AG08395 (cell line): ENCODE measurements around the gene TRIM13.
"Not testable (repeated sequence)": the region's sequence is repeated elsewhere in the genome, so short reads cannot be mapped to it uniquely, and the experiment has no call there.

Source experiments
- DNase-seq: peaks from one replicate; pipeline ENCODE4 v3.0.0; 2012; ENCODE audit warnings: mixed read lengths, low spot score

TRIM13 gene

GRCh38 chr13:49997955-49998354 is 1.1 kb downstream of the TRIM13 start:
- no peak for DNase-seq

DNA sequence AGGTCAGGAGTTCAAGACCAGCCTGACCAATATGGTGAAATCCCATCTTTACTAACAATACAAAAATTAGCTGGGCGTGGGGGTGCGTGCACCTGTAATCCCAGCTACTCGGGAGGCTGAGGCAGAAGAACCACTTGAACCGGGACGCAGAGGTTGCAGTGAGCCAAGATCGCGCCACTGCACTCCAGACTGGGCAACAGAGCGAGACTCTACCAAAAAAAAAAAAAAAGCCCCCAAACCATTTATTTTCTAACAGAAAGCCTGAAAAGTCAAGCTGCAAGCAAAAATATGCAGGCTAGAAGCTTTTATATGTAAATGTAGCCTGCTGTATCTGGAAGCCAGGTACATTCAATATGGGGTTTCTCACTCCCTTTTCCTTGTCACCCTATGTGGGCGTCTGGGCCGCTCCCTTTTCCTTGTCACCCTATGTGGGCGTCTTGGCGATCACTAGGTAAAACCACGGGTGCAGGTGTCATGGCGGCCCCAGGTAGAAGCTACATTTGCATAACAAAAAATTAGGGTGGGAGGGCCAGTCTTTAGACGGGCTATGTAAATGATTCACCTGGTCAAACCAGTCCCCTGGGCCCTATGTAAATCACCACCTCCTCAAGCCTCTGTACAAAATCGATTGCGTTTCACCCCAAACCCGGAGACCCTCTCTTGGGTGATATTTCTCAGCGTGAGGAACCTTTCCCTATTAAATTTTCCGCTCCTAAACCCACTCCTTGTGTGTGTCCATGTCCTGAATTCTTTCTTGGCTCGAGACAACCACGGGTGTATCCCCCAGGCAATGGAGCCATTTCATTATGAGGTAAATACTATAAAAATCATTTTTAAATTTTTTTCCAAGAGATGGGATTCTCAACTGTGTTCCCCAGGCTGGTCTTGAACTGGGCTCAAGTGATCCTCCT is 2.1 kb downstream of the TRIM13 start:
- DNase-seq: no peak

DNA sequence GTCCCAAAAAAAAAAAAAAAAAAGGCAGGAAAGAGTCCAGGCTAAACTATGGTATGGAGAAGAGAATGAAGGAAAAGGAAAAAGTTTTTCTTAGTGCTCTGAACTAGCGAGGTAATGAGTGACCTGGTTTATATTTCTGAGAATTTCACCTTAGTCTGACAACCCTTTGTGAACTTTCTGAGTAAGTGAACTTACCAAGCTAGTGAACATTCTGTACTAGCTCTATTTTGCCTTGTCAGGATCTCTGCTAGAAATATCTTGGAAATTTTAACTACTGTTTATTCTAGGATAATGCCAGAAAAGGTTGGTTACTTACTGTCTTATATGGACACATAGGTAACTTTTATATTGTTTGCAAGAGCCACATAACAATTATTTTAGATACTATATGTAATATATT is 4.4 kb downstream of the TRIM13 start:
- no peak for DNase-seq

DNA sequence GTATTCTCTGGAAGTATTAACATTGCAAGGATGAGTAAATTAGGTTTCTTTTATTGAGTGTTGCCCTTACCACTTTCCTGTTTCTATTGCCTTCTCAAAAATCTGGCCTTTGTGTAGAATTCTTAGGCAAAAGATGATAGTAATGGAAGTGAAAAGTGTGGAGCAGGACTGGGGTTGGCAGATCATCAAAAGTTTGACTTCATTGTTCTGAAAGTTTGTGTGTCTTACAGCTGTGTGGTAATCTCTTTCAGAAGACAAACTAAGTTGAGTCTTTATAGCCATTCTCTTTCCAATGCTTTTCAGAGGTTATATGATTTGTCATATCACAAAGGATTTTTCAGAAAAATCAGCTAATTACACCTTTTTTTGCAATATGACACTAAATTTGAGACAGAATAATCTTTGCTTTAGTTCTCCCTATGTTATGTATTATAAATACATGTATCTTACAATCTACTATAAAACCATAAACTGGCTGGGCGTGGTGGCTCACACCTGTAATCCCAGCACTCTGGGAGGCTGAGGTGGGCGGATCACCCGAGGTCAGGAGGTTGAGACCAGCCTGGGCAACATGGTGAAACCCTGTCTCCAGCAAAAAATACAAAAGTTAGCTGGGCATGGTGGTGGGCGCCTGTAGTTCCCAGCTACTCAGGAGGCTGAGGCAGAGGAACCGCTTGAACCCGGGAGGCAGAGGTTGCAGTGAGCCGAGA is 9.7 kb downstream of the TRIM13 start:
- DNase-seq: peak; percentile 7

GRCh38 chr13:50011461-50011860 is 14.6 kb downstream of the TRIM13 start:
- DNase-seq: no peak

DNA sequence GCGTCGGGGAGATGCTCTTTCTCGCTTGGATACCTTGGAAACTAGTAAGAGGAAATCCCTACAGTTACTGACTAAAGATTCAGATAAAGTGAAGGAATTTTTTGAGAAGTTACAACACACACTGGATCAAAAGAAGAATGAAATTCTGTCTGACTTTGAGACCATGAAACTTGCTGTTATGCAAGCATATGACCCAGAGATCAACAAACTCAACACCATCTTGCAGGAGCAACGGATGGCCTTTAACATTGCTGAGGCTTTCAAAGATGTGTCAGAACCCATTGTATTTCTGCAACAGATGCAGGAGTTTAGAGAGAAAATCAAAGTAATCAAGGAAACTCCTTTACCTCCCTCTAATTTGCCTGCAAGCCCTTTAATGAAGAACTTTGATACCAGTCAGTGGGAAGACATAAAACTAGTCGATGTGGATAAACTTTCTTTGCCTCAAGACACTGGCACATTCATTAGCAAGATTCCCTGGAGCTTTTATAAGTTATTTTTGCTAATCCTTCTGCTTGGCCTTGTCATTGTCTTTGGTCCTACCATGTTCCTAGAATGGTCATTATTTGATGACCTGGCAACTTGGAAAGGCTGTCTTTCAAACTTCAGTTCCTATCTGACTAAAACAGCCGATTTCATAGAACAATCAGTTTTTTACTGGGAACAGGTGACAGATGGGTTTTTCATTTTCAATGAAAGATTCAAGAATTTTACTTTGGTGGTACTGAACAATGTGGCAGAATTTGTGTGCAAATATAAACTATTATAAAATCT is 15.7 kb downstream of the TRIM13 start:
- DNase-seq: no peak

DNA sequence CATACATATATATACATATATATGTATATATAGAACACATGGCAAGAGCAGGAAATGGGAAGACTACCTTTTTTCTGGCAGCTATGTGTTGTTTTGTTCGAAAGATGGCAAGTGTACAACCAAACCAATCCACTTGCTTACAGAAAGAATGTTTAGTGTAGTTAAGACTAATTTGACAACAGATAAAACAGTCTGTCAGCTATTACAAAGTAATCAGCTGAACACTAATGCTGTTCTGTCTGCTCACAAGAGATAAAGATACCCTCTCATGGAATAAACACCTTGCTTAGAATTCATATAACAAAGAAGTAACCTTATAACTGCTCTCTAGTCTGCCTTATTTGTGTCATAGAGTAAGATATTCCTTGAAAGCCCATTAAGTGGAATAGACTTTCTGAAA is 17.5 kb downstream of the TRIM13 start:
- no peak for DNase-seq

GRCh38 chr13:50015258-50015657 is 18.4 kb downstream of the TRIM13 start, which contains the start of gene KCNRG:
Gene KCNRG, plus strand, starts transcription at chr13:50015444. Its CDS starts 50 bp downstream, at chr13:50015494.
- DNase-seq: peak; percentile 20

DNA sequence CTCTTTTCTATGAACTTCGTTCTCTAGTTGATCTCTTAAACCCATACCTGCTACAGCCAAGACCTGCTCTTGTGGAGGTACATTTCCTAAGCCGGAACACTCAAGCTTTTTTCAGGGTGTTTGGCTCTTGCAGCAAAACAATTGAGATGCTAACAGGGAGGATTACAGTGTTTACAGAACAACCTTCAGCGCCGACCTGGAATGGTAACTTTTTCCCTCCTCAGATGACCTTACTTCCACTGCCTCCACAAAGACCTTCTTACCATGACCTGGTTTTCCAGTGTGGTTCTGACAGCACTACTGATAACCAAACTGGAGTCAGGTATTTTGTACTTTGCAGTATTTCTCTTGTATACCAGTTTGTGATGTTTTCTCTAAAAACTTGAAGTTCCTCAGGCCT is 18.9 kb downstream of the TRIM13 start:
- no peak for DNase-seq

DNA sequence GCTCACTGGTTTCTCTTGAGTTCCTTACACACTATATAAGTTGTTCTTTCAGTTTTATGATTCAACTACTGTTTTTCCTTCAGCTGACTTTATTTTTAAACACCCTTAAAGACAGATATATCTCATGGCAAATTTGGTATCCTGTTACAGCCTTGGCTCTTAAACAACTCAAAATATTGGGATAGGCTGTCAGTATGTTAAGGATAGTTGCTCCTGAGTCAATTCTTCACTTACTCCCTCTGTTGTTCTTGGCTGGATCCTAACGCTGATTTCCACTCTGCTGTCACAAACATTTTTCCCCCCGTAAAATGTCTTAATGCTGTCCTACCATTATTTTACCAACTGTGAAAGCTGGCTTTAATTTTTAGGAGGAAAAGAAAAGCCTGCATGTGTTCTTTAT is 19.6 kb downstream of the TRIM13 start:
- DNase-seq: no peak

DNA sequence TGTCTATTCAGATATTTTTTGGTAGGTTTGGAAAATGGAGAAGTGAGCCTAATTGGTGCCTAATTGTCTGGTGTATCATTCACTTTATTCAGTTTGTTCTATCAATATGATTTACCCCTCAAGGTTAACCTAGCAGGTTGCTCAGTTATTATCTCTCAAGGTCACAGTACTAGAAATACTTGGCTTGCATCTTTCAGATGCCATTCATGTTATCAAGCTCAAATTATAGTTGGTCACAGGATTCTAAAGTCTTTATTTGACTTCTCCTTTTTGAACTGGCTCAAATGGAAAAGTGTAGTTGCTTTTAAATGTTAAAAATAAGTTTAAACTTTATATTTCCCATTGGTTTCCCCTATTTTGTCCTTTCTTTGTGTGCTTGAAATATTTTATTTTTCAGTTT is 21.0 kb downstream of the TRIM13 start:
- DNase-seq: no peak

- DNase-seq: no peak
These were observed 28.6 kb downstream of the TRIM13 start for GRCh38 chr13:50025436-50025835.

- DNase-seq: no peak
These were observed 30.1 kb downstream of the TRIM13 start for GRCh38 chr13:50026788-50027473.

- DNase-seq: no peak
These were observed 33.5 kb downstream of the TRIM13 start for GRCh38 chr13:50030315-50030714.

DNA sequence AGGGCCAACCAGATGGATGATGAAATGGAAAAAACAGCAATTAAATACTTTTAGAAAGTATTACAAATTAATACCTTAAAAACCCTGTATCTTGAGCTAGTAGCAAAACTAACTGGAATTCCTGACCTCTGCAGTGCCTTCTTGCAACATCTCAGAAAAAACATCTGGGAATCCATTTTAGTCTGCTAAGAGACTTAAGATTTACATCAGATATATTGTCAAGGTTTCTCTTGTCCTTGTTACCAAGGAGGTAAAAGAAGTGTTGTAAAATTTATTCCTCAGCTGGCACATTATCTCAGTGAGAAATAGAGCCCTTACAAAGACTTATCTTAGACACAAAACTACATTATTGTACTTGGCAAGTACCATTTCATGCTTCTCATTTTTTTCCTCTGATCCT is 36.9 kb downstream of the TRIM13 start:
- DNase-seq: peak; percentile 6

DNA sequence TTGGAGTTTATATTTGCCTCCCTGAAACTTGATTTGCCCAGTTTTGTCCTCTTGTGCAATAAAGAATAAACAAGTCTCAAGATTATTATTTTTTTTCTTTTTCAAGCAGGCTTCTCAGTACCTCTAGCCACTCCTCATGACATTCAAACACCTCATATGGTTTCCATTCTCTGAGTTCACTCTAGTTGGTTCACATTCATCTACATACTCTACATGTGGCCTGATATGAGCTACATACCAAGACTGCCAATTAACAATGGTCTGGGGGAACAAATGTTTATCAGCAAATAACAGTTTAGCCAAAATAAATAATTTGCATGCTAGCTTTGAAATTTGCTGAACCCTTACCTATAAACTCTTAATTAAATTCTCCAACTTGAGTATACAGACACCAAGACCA is 40.9 kb downstream of the TRIM13 start:
- no peak for DNase-seq

DNA sequence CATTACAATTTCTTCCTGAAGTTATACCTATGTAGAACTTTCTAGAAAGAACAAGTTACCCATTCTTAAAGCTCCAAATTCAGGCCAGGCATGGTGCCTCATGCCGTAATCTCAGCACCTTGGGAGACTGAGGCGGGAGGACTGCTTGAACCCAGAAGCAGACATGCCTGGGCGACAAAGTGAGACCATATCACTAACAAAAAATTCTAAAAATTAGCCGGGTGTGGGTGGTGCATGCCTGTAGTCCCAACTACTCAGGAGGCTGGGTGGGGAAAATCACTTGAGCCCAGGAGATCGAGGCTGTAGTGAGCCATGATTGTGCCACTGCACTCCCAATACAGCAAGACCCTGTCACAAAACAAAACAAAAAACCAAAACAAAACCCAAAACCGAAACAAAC is 41.4 kb downstream of the TRIM13 start:
- no peak for DNase-seq

DNA sequence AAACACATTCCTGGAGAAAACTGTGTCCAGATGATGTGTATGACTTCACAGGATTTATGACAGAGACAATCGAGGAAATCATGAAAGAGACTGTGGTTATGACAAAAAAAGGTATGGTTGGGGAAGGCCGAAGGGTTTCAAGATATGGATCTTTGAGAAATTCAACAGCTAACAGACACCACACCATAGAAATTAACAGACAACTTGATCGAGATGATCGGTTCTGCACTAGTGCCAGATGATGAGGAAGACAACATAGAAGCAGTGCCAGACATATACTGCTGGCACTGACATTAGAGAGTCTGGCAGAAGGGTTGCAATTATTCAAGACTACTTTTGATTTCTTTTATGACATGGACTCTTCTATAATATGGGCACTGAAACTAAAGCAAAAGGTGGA is 55.6 kb downstream of the TRIM13 start:
- DNase-seq: no peak

DNA sequence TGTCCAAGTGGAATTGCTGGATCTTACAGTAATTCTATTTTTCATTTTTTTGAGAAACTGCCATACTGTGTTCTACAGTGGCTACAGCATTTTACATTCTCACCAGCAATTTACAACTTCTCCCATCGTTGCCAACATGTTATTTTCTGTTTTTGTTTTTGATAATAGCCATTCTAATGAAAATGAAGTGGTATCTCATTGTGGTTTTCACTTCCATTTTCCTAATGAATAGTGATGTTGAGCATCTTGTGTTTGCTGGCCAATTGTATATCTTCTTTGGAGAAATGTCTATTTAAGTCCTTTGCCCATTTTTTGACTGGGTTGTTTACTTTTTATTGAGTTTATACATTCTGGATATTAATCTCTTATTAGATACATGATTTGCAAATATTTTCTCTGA is 57.0 kb downstream of the TRIM13 start:
- no peak for DNase-seq

DNA sequence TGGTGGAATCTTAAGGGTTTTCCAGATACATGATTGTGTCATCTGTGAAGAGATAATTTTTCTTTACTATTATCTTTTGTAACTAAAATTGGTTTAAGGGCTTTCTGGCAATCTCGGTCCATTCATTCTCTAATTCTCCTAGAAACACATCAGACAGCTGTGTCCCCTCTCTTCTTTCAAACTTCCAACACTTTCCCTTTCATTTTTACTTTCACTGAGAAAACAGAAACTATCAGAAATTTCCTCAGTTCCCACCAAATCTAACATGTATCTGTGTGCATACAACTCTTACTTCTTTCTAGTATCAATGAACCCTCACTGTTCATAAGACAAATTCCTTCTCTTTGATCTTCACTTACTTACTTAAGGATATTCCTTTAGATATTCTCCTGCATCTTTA is 58.6 kb downstream of the TRIM13 start:
- no peak for DNase-seq

DNA sequence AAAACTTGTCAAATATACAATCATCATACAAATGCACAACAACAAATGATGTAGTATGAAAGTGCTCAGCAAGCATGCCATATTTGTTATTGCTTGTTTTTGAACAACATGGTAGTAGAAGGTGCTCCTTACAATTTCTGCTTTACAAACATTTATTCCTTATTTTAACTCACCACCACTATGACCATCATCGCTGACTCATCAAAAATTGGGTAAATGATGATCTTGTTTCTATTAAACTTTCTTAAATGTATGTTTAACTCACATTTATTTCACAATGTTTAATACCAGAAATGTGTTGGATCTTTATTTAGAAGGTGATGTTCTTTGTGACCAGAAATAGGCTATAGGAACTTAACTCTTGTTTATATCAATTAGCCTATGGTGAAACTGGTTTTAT is 63.9 kb downstream of the TRIM13 start:
- no peak for DNase-seq

- not testable (repeated sequence) for DNase-seq
These were observed 65.5 kb downstream of the TRIM13 start for GRCh38 chr13:50062336-50062735.
